GM18868 (cell line): ENCODE measurements around the gene P2RY2.
A peak's percentile ranks its signal among the peaks of the same experiment; 100 is the strongest.

Experiments
- ATAC-seq: cut with Tn5 transposase; IDR thresholded peaks from one replicate; pipeline ENCODE4 v1.9.1; 2021; ENCODE audit warnings: mild to moderate bottlenecking, moderate library complexity; ENCODE audit not compliant: unreplicated experiment

The P2RY2 gene

DNA sequence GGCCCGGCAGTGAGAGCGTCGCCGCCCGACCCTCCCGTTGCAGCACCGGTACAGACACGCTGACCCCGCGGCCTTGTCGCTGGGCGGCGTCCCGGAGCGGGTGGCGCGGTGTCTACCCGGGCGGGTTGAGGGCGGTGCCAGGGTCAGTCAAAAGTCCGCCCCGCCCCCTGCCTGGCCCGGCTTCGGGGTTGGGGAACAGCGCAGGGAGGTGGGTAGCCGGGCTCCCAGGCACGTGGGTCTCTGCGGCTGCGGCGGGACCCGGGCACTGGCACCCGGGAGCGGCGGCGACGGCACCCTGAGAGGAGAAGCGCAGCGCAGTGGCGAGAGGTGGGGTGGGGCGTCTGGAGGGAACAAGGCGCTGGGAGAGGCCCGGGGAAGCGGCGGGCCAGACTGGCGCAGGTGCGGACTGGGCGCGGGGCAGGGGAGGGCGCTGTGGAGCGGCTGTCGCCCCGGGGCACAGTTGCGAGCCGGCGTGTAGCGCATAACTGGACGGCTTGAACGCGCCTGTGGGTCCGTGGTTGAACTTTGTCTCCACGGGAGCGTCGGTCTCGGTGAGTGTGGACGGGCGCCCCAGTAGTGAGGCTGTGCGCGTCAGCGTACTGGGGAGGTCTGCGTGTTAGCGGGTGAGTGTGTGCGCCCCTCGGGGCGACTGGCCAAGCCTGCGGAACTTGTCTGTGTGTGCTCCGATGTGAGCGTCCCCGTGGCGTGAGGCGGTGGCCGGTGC is at the start of gene P2RY2:
P2RY2 (plus strand) TSS at position 176 of the 724 bp plus-strand sequence. CDS start 15,879 bp downstream, outside the sequence.
- peak; percentile 56 for ATAC-seq

DNA sequence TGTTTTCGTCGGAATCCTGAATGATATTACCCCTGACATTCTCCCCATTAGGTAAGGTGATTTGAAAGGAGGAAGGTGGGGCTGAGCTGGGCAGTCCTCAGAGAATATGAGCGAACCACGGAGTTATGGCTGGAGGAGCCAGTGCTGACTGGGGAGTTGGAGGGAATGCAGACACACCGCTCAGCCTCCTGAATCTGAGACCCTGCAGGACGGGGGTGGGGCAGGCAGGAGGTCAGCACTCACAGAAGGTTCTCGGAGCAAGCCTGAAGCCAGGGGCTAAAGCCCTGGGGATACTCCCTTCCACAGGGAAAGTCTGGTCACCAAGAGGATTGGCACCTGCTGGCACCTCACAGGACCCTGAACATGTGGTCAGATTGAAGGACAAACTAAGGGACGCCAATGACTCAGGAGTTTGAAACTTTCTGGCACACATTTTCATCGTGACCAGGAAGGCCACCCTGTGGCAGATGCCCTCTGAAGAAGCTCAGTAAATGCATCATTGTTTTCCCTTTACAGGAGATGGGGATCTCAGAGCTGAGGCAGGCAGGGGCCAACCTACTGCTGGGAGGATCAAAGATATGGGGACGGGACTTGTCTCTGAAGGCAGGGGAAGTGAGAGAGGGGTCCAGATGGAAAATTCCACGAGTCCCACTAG is 49.0 kb upstream of the P2RY2 start:
- ATAC-seq = no peak

DNA sequence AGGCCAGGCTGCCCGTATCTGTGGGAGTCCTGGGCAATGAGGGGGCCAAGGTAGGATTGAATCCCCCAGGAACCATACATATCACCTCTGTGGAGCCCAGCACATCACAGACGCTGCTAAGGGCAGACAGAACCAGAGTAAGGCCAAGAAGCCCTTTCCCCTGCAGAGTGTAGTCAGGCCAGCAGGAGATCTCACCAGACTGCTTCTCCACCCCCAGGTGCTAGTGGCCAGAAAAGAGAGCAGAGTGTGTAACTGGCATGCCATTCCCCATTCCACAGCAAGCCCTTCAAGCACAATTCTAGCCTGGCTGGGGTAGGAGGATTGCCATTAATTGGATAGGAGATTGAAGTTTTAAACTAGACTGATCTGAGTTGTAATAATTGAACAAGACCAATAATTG is 47.9 kb upstream of the P2RY2 start:
- no peak for ATAC-seq

DNA sequence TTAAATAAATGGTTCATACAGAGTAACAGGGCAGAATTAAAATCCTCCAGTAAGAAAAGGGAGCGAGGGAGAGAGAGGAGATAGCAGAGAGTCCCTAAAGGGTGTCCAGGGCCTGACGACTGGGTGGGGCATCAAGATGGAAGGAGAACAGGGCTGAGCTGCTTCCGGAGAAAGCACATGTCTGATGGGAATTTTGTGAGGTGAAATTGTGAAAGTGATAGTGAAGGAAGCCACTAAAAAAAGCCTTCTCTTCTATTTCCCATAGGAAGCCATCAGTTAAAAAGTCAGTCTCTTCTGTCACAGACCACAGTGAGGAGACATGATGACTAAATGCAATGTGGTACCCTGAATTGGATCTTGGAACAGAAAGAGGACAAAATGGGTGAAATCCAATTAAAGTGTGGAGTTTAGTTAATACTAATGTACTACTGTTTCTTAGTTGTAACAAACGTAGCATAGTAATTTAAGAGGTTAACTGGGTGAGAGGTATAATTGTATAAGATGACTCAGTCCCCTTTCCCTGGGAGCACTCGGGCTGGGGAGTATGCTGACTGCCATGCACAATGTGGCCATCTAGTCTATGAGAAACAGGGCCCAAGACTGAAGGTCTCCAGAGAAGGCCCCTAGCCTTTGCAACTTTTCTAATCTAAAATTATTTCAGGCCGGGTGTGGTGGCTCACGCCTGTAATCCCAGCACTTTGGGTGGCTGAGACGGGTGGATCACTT is 46.5 kb upstream of the P2RY2 start:
- no peak for ATAC-seq

DNA sequence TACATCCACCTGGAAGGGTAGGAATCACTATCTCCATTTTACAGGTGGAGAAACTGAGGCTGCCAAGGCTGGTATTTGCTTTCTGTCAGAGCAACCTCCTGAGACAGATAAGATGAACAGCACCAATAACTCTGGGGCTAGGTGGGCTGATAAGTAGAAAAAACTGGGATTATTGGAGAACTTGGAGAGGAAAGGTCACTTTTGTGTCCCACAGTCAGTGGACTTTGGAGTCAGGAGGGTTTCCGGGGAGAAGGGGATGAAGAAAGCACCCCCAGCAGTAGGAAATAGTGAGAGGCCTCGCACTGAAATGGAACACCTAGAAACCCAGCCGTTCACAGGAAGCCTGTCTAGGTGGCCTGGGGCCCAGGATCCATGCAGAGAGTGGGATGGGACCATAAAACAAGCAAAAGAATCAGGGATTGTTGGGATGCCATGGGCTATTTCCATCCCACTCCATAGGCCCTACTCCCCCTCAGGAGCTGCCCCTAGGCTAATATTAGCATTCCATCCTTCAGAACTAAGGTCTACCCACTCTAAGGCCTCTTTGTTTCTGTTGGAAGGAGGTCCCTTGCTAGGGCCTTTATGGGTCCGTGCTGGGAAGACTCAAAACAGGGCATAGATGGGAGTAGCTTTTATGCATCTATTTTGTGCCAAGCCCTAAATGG is 45.0 kb upstream of the P2RY2 start:
- ATAC-seq = no peak

DNA sequence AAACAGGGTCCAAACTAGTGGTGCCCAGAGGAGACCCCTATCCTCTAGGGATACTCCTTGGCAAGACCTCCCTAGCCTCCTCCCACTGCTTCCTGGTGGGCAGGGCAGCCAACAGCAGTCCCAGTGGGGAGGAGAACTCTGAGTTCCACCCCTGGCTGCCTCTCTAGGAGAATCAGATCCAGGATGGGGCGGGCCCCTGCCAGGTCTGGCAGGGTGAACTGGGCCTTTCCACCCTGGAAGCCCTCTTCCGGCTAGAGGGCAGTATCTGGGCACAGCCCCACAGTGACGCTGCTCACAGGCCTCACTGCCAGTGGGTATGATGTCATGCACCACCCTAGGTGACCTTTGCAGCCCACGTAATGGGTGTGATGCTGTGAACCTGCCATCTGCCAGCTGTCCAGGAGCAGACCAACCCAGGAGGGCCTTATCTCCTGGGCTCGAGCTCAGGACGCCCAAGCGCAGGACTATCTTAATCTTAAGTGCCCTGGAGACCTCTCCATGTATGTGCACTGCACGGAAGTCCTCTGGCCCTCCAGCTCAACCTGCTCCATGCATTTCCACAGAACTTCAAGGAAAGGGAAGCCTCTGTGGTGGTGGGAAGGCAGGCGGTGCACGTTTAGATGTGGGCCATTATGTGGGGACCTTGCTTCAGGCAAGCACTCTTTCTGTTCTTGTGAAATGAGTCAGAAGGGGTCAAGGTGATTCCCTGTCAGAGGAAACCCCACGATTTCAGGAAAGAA is 44.2 kb upstream of the P2RY2 start:
- ATAC-seq = no peak

DNA sequence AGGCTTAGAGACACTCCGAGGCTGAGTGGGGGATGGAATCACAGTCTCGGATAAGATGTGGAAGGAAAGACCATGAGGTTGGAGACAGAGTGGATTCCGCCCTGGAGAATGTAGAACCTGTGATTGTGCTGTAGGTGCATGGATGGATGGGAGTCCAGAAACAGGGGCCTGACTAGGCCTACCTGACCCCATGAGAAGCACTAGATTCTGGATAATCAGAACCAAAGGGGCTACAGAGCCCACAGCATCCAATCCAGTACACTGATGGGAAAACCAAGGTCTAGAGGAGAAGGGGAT is 43.6 kb upstream of the P2RY2 start:
- ATAC-seq = no peak

DNA sequence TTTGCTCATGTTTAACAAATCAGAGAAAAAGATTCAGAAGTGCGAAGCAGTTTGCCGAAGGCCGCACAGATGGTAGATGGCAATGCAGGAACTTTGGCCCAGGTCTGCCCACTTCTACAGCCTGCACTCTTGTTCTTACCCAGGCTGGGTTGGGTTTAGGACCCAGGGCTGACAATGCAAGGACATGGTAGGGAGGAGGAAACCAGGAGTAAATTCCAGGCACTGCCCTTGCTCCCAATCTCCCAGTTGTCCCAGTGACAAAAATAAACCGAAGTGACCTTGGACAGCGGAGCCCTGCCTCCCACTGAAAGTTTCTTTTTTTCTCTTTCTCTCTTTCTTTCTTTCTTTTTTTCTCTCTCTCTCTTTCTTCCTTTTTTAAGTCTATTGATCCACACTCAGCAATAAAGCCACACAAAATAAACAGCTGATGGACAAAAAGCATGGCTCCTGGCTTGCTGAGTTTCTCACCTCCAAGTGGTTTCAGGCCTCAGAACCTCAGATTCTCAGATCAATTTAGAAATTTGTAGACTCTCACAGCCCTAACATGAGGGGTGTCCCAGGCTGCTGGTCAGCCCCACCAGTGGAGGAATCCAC is 42.4 kb upstream of the P2RY2 start:
- no peak for ATAC-seq

DNA sequence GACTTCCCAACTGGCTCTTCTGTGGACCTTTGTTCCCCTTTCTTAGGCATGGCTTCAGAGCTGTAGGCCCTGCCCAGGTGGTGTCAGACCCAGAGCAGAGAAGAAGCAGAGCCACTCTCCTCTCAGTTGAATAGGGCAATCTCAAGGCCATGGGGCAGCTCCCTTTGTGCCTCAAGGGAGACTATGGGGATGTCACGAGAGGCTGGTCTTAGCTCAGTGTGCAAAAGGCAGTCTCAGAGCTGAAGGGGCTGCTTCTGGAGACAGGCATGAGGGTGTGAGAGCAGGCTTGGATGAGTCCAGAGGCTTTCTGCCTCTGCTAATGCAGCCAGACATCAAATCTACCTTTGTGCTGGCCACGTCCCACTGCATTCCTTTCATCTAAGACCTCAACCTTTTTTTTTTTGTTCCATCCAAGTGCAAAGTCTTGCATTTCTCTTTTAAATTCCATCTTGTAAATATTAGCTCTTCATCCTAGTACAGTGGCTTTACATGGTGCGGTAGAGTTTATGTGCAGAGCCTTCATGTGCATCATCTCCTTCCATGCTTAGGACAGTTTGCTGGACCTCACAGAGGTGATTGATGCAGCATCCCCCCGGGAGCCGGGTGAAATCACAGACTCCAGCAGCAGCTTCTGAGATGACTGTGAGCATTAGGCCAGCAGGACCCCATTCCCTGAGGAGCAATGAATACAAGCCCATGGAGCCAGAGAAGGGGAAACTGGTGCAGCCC is 41.8 kb upstream of the P2RY2 start:
- ATAC-seq = no peak

DNA sequence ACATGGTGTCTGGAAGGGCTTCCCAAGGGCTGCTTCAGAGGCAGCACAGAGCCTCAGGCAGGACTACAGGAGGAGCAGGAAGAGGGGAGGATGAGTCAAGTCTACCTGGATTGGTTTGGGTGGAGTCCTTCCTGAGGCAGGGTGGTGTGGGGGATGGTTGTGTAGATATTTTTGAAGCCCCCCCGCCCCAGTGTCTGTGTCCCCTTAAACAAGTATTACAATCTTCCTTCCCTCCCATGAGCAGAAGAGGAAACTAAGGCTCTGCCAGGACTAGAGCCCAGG is 41.3 kb upstream of the P2RY2 start:
- ATAC-seq = no peak

DNA sequence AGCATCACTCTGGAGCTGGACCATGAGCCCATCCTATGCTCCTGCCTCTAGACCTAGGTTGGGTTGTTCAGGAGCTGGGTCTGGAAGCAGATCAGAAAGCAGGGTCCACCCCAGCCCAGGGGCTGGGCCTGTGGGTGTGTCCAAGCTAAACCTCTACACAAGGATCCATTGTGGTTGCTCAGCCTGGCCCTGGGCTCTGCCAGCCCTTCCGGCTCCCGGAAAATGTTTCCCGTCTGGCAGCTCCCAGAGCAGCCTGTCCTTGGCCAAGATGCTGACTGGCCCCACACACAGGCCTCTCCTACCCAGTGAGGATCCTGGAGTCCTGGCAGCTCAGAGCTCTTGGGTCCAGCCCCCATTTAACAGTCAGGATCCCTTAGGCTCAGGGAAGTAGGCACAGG is 40.7 kb upstream of the P2RY2 start:
- ATAC-seq = no peak

DNA sequence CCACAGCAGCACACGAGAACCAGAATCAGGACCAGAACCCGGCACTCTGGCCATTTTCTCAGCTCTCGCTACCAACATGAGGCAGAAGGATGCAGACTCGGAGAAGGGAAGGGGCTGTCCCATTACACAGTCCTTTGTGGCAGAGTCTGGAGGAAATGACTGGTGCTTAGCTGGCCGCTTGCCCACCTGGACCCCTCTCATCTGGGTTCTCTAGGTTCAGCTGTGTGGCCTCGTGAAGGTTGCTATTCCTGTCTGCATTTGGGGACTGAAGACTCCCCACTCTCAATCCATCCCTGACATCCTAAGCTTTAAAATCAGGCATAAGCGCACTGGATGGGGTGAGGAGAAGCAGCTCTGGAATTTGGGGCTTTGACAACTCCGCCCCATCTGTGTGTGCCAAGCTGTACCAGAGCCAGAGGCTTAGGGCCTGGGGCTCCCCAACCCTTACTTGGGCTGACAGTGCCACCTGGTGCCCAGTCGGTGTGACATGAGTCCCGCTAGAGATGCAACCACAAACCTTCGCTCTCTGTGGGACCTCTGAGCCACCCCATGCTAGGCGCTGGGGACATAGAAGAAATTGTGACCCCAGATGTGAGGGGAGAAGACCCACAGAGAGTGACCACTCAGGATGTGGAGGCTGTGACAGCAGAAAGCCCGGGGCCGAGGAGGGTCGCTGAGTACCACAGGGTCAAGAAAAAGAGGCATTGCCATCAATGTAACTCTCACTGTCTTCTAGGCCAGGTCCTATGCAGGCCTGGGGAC is 40.1 kb upstream of the P2RY2 start:
- peak; percentile 91 for ATAC-seq

DNA sequence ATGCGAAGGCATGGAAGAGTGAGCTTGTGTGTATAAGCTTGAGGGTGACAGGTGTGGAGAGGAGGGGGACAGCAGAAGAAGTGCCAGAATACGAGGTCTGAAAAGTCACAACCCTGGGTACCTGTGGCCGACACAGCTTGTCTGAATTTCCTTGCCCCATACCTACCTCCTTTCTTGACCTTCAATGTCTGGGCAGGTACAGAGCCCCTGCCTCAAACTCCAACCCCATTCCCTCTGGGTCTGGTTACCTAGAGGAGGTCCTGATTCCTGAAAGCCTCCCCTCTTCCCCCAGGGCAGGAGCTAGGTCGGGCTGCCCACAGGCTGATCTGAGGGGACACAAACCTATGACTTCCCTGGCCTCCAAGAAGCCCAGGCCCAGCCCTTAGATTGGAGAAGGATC is 39.4 kb upstream of the P2RY2 start:
- ATAC-seq = no peak

DNA sequence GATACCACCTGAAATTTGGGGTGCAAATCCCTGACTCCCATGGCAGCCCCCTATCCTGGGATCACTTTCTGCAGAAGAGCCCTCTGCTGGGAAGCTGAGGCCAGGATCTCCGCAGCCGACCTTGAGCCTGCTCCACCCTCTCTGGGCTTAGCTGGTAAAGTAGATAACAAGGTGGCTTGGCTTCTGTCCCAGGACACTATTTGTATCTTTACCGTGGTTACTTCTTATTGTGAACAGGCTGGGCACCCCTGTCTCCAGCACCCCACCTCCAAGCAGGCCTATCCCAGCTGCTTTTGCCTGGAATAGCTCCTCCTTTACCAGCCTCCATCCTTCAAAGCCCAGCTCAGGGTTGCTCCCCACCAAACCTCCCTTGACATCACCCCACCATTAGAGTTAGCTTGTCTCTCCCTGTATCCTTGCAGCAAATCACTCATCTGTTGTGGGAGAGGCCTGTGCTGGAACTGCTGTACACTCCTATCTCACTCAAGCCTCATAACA is 35.2 kb upstream of the P2RY2 start:
- no peak for ATAC-seq

DNA sequence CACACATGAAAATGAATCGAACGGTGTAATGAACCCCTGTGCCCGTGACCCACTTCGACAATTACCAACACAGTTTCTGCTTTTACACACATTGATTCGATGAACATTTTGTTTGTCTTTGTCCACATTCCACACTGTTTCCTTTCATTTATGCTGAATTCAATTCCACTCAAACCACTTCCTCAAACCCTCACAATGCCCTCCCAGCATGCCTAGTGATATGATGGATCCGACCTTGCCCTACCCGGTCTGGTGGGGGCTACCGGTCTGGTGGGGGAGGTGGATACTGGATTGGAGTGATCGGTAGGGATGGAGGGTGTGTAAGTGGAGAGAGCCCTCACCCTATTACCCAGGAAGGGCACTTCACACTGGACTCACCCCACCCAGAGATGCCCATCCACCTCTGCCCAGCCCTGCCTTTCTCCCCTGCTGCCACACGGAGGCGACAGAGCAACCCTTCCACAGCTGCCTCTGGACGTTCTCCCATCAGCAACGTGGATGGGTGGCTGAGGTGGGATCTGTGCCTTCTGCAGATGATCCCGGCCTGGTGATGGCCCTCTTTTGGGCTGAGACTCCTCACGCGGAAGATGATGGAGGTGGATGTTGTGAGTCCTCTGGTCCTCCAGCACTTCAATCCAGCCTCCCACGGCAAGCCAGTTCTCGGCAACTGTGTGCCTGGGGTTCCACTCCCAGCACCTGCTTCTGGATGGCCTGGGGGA is 33.0 kb upstream of the P2RY2 start:
- ATAC-seq = no peak

DNA sequence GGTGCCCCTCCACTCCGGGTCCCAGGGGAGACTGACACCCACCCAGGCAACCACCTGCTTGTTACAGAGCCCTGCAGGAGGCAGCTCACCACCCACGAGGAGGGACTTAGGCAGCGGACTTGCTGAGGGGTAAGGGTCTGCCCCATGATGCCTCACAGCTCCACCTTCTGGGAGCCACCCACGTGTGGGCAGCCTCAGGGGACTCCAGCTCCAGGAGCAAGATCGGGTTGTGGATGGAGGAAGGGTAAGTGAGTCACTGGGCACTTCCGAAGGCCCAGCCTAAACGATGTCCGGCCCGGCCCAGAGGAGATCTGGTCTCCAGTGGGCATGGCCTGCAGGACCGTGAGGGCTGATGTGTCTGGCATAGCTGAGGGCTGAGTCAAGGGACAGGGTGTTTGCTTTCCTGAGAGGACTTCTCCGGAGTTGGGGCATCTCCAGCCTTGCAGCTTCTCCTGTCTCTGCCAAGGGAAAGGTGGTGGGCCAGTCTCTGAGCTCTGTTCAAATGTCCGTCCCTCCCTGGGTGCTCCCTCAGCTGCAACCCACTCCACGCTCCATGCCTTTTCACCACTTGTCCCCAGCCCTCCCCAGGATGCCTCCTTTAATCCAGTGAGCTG is 32.3 kb upstream of the P2RY2 start:
- no peak for ATAC-seq

DNA sequence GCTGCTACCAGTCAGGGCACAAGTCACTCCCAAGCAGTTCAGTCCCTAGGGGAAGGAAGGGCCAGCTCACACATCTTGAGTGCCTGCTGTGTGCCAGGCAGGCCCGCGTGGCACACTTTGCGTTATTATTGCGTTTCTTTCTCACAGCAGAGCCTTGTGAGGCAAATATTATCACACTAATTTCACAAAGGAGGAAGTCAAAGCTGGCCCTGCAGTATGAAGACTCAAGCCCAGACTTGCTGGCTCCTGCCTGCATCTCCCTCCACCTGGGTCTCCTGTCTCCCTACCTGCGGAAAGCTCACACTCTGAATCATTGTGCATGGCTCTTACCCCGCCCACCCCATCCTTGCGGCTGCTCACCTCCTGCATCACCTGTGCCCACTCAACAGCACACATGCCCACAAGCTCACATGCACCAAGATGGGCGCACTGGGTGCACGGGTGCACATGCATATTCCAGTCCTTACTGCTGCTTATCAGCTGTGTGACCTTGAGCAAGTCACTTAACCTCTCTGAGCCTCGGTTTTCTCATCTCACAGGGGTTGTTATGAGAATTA is 31.7 kb upstream of the P2RY2 start:
- no peak for ATAC-seq

DNA sequence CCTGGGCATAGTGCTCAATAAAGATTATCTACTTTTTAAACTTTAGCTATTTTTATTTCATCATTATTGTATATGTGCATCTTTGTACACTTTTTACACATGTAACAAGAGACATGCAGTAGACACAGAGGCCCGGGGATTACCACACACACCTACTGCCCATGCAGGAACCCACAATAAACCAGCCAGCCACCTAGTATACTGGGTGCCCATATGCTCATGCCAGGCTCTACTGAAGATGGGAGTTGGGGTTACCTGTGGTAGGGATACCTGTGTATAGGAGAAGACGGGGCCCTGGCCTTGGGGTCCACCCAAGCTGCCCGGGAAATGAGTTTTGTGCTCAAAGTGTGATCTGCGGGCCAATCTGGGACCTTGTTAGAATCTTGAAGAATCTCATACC is 31.2 kb upstream of the P2RY2 start:
- ATAC-seq = no peak
